Adipocyte (in vitro differentiated cells): ENCODE measurements around the gene ENDOU.

Experiments
- DNase-seq: peaks from one replicate; pipeline ENCODE4 v3.0.0-alpha.2; 2015; ENCODE audit warnings: low read depth
- H3K27me3 ChIP-seq: replicated peaks from 2 replicates; pipeline ENCODE4 v1.7.0; 2013; ENCODE audit warnings: mild to moderate bottlenecking, low read length, moderate library complexity; ENCODE audit not compliant: control insufficient read depth, insufficient read depth
- H3K36me3 ChIP-seq: 2 replicates; pipeline ENCODE4 v1.7.0; 2013; ENCODE audit warnings: low read length, mild to moderate bottlenecking, moderate library complexity; ENCODE audit not compliant: control insufficient read depth, insufficient read depth, severe bottlenecking
- H3K4me1 ChIP-seq: 2 replicates; pipeline ENCODE4 v1.7.0; 2013; ENCODE audit warnings: mild to moderate bottlenecking, low read length, moderate library complexity; ENCODE audit not compliant: control insufficient read depth, insufficient read depth
- H3K4me3 ChIP-seq: 2 replicates; pipeline ENCODE4 v1.7.0; 2013; ENCODE audit warnings: mild to moderate bottlenecking, low read length, moderate library complexity
- H3K9ac ChIP-seq: 2 replicates; pipeline ENCODE4 v1.7.0; 2013; ENCODE audit warnings: mild to moderate bottlenecking, low read length, moderate library complexity
- H3K9me3 ChIP-seq: 2 replicates; pipeline ENCODE4 v1.7.0; 2013; ENCODE audit warnings: mild to moderate bottlenecking, low read length, moderate library complexity; ENCODE audit not compliant: control insufficient read depth

Gene ENDOU

DNA sequence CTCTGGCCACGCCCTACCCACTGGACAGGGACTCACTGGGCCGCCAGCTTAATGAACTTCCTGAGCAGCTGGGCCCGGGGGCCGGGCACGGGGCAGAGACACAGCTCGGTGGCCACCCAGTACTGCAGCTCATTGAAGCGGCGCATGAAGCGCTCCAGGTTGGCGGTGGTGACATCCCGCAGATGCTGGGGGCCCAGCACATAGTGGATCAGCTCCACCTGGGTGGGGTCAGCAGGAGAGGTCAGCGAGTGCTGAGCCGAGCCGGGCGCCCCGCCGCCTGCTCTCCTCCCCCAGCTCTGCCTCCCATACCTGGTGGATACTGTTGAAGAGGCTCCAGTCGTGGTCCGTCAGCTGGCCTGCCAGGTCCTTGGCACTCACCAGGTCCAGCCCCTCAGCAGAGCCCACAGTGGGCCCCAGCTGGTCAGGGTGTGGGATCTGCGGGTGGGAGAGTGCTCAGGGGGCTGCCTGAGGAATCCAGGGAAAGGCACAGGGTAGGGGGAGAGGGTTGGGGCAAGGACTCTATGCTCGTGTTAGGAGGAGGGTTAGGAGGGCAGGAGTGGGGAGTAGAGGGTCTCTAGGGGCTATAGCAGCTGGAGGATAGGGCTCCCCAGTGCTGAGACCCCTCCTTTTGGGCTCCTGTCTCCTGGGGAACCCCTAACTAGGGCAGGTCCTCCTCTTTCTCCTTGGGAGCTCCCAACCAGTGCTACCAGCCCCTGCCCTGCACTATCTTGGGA, 15.5 kb upstream of the ENDOU start:
- Histone ChIP-seq H3K4me1 (peaks cover 20% of the 10 kb centered on the region), H3K9ac (no peak overlapping the region), H3K27me3 (peaks cover 20% of the 10 kb centered on the region), H3K36me3 (no peaks in the 10 kb centered on the region), H3K9me3 (no peaks in the 10 kb centered on the region), H3K4me3 (no peak overlapping the region)
- DNase-seq = no peak

GRCh38 chr12:47739979-47740378, 14.7 kb upstream of the ENDOU start:
- Histone ChIP-seq H3K27me3 (peaks cover 12% of the 10 kb centered on the region), H3K9me3 (no peaks in the 10 kb centered on the region), H3K36me3 (no peaks in the 10 kb centered on the region), H3K4me1 (peaks cover 23% of the 10 kb centered on the region), H3K4me3 (no peak overlapping the region), H3K9ac (no peak overlapping the region)
- DNase-seq = no peak

DNA sequence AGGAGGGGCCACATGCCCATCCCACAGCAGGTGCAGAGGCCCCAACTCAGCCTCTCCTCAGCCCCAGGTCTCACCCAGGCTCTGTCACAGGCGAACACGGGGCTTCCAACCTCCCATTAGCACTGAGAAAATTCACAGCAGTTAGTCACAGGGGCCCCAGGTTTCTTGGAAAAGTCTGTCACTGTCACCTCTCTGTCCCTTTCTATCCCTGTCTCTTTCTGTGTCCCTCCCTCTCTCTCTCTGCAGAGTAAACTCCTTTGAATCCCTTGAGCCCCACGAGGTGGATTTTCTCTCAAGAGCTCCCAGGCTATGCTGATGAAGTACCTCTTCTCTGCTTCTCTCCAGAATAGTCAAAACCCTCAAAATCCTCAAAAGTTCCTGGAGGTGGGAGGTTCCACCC, 14.0 kb upstream of the ENDOU start:
- Histone ChIP-seq H3K9ac (no peak overlapping the region), H3K4me3 (no peak overlapping the region), H3K9me3 (no peaks in the 10 kb centered on the region), H3K27me3 (peaks cover 6% of the 10 kb centered on the region), H3K36me3 (no peaks in the 10 kb centered on the region), H3K4me1 (peaks cover 23% of the 10 kb centered on the region)
- no peak for DNase-seq

DNA sequence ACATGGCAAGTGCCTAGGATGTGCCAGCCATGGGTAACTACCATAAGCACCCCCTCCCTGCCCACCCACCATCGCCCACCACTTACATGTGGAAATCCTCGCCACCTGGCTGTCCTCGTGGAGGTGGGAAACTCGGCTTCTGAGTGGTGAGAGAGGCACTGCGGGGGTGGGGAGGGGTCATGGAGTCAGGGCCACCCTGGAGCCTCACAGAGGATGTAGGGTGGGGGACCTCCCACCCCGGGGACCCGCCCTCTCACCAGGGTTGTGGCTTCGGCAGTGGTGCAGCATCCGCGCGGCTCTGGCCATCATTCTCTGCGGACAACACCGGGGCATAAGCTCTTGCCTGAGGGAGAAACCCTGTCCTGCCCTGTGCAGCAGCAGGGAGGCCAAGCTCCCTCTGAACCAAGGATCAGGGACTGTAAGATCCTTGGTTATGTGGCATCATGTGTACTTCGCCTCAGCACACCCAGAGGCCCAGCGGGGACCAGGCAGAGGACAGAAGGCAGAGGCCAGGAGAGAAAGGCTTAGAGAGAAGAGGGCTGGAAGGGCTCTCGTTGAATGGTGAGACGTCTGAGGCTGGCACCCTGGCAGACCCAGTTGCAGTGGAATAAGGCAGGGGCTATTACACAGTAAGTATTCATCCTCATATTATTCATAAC, 12.8 kb upstream of the ENDOU start:
- H3K36me3 ChIP-seq = no peaks in the 10 kb centered on the region
- DNase-seq = no peak
- peaks cover 4% of the 10 kb centered on the region for H3K27me3 ChIP-seq

GRCh38 chr12:47736877-47737676, 11.8 kb upstream of the ENDOU start:
- DNase-seq = peak; percentile 89

More for the DNA sequence above, 12.8 kb upstream of the ENDOU start:
- Histone ChIP-seq H3K9ac (peak overlapping the region; percentile 83), H3K4me1 (peaks cover 23% of the 10 kb centered on the region), H3K9me3 (no peaks in the 10 kb centered on the region), H3K4me3 (no peak overlapping the region)

GRCh38 chr12:47736216-47736615, 10.9 kb upstream of the ENDOU start:
- H3K9me3 ChIP-seq = no peaks in the 10 kb centered on the region
- H3K27me3 ChIP-seq = no peaks in the 10 kb centered on the region
- H3K4me1 ChIP-seq = peaks cover 23% of the 10 kb centered on the region
- H3K4me3 ChIP-seq = no peak overlapping the region
- no peak for DNase-seq
- H3K9ac ChIP-seq = peak overlapping the region; percentile 83
- H3K36me3 ChIP-seq = no peaks in the 10 kb centered on the region

More at GRCh38 chr12:47736877-47737676, 11.8 kb upstream of the ENDOU start:
- Histone ChIP-seq H3K36me3 (no peaks in the 10 kb centered on the region), H3K27me3 (no peaks in the 10 kb centered on the region), H3K9ac (peak overlapping the region; percentile 83), H3K4me1 (peaks cover 23% of the 10 kb centered on the region), H3K9me3 (no peaks in the 10 kb centered on the region), H3K4me3 (peak overlapping the region; percentile 52)

DNA sequence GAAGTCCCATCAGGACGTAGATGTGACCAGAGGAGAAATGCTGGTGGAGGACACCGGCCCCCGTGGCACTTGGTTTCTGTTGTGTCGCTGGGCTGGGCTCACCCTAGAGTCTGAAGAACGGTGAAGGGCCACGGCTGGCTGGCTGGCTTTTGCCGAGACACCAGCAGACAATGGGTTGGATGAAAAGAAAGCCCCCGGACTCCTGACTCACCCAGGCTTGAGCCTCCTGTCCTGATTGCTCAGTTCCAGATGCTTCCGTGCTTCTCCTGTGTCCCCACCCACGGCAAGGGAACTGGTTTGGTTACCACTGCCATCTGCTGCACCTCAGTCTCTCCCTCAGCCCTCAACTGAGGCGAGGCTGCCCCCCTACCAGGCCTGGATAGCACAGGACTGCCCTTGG, 10.4 kb upstream of the ENDOU start:
- H3K9me3 ChIP-seq = no peaks in the 10 kb centered on the region
- peaks cover 25% of the 10 kb centered on the region for H3K4me1 ChIP-seq
- H3K9ac ChIP-seq = no peak overlapping the region
- H3K36me3 ChIP-seq = no peaks in the 10 kb centered on the region
- H3K4me3 ChIP-seq = no peak overlapping the region
- no peak for DNase-seq
- no peaks in the 10 kb centered on the region for H3K27me3 ChIP-seq

DNA sequence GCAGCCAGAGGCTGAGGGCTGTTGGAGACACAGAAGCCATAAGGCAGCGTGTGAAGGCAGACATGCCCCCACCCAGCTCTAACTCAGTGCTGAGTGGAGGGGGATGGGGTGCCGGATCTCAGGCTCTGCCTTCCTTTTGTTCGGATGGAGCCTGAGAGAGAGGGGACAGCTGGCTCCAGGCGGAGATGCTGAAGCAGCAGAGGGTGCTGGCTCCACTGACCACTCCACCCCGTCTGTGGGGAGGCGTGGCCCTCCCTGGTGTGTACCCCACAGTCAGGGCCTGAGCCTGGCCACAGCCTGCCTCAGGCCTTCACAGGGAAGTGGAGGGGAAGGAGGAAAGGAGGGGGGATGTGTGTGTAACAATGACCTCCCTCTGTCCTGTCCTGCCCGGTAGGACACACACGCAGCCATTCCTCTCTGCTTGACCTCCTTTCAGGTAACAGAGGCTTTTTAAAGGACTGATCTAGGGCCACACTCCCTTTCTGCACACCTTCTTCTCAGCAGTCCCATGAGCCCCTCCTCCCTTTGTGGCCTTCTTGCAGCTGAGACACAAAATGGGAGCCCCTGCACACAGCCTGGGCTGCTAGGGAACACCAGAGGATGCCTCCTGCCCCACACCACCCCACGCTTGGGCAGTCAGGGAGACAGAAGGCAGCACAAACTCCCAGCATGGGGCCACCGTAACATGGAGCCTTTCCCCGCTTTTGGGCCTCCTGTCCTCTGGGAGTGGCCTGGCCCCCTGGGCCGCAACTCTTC, 9.6 kb upstream of the ENDOU start:
- no peak overlapping the region for H3K4me3 ChIP-seq
- no peaks in the 10 kb centered on the region for H3K27me3 ChIP-seq
- DNase-seq = no peak
- no peak overlapping the region for H3K9ac ChIP-seq
- H3K9me3 ChIP-seq = no peaks in the 10 kb centered on the region
- peaks cover 33% of the 10 kb centered on the region for H3K4me1 ChIP-seq
- H3K36me3 ChIP-seq = no peaks in the 10 kb centered on the region

GRCh38 chr12:47733142-47733541, 7.9 kb upstream of the ENDOU start:
- DNase-seq = no peak
- Histone ChIP-seq H3K27me3 (no peaks in the 10 kb centered on the region), H3K9ac (no peak overlapping the region), H3K36me3 (no peaks in the 10 kb centered on the region), H3K9me3 (no peaks in the 10 kb centered on the region), H3K4me1 (peaks cover 43% of the 10 kb centered on the region), H3K4me3 (no peak overlapping the region)

DNA sequence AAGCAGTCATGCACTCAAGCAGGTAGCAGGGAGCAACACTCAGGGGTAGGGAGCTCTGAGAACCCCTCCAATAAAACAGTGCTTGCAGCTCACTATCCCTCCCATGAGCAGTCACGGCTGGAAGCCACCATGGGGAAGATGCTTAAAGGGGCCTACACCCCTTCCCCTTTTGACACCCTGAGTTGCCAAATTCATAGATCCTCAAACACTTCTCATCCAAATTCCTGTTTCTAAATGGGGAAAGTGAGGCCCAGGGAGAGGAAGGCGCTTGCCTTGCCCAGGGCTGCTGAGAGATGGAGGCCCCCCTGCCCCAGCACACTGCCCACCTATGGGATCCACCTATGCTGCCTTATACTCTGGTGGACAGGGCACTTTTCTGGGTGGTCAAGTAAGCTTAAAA, 7.2 kb upstream of the ENDOU start:
- DNase-seq = no peak
- no peak overlapping the region for H3K4me3 ChIP-seq
- no peaks in the 10 kb centered on the region for H3K9me3 ChIP-seq
- H3K9ac ChIP-seq = no peak overlapping the region
- H3K36me3 ChIP-seq = no peaks in the 10 kb centered on the region
- H3K27me3 ChIP-seq = no peaks in the 10 kb centered on the region
- peaks cover 40% of the 10 kb centered on the region for H3K4me1 ChIP-seq

- no peaks in the 10 kb centered on the region for H3K27me3 ChIP-seq
- no peaks in the 10 kb centered on the region for H3K36me3 ChIP-seq
- no peak for DNase-seq
- H3K9me3 ChIP-seq = no peaks in the 10 kb centered on the region
- no peak overlapping the region for H3K4me3 ChIP-seq
- peaks cover 38% of the 10 kb centered on the region for H3K4me1 ChIP-seq
- H3K9ac ChIP-seq = no peak overlapping the region
Observed at GRCh38 chr12:47731723-47732122, 6.4 kb upstream of the ENDOU start.
